Cardiac muscle cell (in vitro differentiated cells and primary cell): Measurements from ENCODE around the gene PNLIP. TPM values are rescaled to one million over a fixed set of nuclear protein-coding genes. Genes with fewer than 3 reads are reported as not detected.

Source experiments
- DNase-seq, 2 donors: peaks; one replicate each; pipeline versions ENCODE4 v3.0.0 to v3.0.0-alpha.2; 2010 to 2017; ENCODE audit warnings: low read depth in 1 of 2, low spot score in 1 of 2
- H3K27ac ChIP-seq: fragments of 200-600 bp; sonication (generic); 2 replicates; pipeline ENCODE4 v1.5.1; 2016
- H3K27me3 ChIP-seq: fragments of 200-600 bp; sonication (generic); 2 replicates; pipeline ENCODE4 v1.6.0; 2016; ENCODE audit warnings: control low read depth
- H3K36me3 ChIP-seq: fragments of 200-600 bp; sonication (generic); 2 replicates; pipeline ENCODE4 v1.5.1; 2016; ENCODE audit warnings: control low read depth
- H3K4me1 ChIP-seq: fragments of 200-600 bp; sonication (generic); 2 replicates; pipeline ENCODE4 v1.8.1; 2017; ENCODE audit warnings: low read depth, mild to moderate bottlenecking, mixed run types
- H3K4me3 ChIP-seq: fragments of 200-600 bp; sonication (generic); 2 replicates; pipeline ENCODE4 v1.5.1; 2016; ENCODE audit warnings: mild to moderate bottlenecking
- H3K9me3 ChIP-seq: fragments of 200-600 bp; sonication (generic); 2 replicates; pipeline ENCODE4 v1.5.1; 2017; ENCODE audit warnings: low read depth, mild to moderate bottlenecking, control low read depth
- CTCF ChIP-seq: IDR thresholded peaks from 2 replicates; pipeline ENCODE4 v1.5.1; 2012; ENCODE audit warnings: low read depth, mild to moderate bottlenecking, low read length
- polyA plus RNA-seq: library from polyadenylated mRNA; unstranded; fragments of >200 nt; fragmentation: Nextera tagmentation; extraction: Ambion mirVana; gene quantifications from 2 replicates; pipeline ENCODE4 v1.2.1, GENCODE V29; 2016
- total RNA-seq: library from RNA; depleted of rRNA; stranded (reverse); fragments of >200 nt; gene quantifications from 2 replicates; pipeline ENCODE4 v1.2.3, GENCODE V29; 2016

Gene PNLIP
- total and polyA plus RNA-seq, 2 experiments from 2014 or later: not detected

GRCh38 chr10:116538992-116539391 is 6.7 kb upstream of the PNLIP start:
- Histone ChIP-seq H3K9me3 (no peaks in the 10 kb centered on the region), H3K36me3 (no peaks in the 10 kb centered on the region), H3K27ac (no peak overlapping the region), H3K4me1 (no peaks in the 10 kb centered on the region), H3K4me3 (no peak overlapping the region), H3K27me3 (no peaks in the 10 kb centered on the region)
- DNase-seq: no peak
- TF ChIP-seq CTCF: no peak

- Histone ChIP-seq H3K27ac (no peak overlapping the region), H3K27me3 (no peaks in the 10 kb centered on the region), H3K4me1 (no peaks in the 10 kb centered on the region), H3K36me3 (no peaks in the 10 kb centered on the region), H3K9me3 (no peaks in the 10 kb centered on the region), H3K4me3 (no peak overlapping the region)
- DNase-seq: no peak
- no peak for TF ChIP-seq CTCF
Observed at GRCh38 chr10:116540814-116541213, 4.9 kb upstream of the PNLIP start.

- Histone ChIP-seq H3K4me3 (no peak overlapping the region), H3K36me3 (no peaks in the 10 kb centered on the region), H3K9me3 (no peaks in the 10 kb centered on the region), H3K27ac (no peak overlapping the region), H3K4me1 (no peaks in the 10 kb centered on the region), H3K27me3 (no peaks in the 10 kb centered on the region)
- TF ChIP-seq CTCF: no peak
- no peak for DNase-seq
Observed at GRCh38 chr10:116542007-116542677, 3.6 kb upstream of the PNLIP start.

- no peaks in the 10 kb centered on the region for H3K9me3 ChIP-seq
- TF ChIP-seq CTCF: no peak
- H3K4me3 ChIP-seq: no peak overlapping the region
- H3K27me3 ChIP-seq: no peaks in the 10 kb centered on the region
- no peaks in the 10 kb centered on the region for H3K4me1 ChIP-seq
- DNase-seq: no peak
- no peak overlapping the region for H3K27ac ChIP-seq
- H3K36me3 ChIP-seq: no peaks in the 10 kb centered on the region
Observed at GRCh38 chr10:116545122-116545521, 609 bp upstream of the PNLIP start.

- H3K27ac ChIP-seq: no peak overlapping the region
- H3K9me3 ChIP-seq: no peaks in the 10 kb centered on the region
- no peak for DNase-seq
- no peaks in the 10 kb centered on the region for H3K27me3 ChIP-seq
- no peaks in the 10 kb centered on the region for H3K36me3 ChIP-seq
- H3K4me3 ChIP-seq: no peak overlapping the region
- no peaks in the 10 kb centered on the region for H3K4me1 ChIP-seq
- no peak for TF ChIP-seq CTCF
Observed at GRCh38 chr10:116548301-116548700, 2.6 kb downstream of the PNLIP start.
